Stimulated activated CD8-positive, alpha-beta memory T cell treated with anti-CD3 and anti-CD28 coated beads, Interleukin-4, amount 100 ng/mL, for 24 hours (primary cell): ENCODE results near the gene CAP2.
"Not testable (repeated sequence)": the region's sequence is repeated elsewhere in the genome, so short reads cannot be mapped to it uniquely, and the experiment has no call there.

ENCODE experiments used
- DNase-seq: peaks from one replicate; pipeline ENCODE4 v3.0.0-alpha.2; 2020; ENCODE audit warnings: low read depth

CAP2 gene

GRCh38 chr6:17396256-17396655, 2.9 kb downstream of the CAP2 start:
- no peak for DNase-seq

DNA sequence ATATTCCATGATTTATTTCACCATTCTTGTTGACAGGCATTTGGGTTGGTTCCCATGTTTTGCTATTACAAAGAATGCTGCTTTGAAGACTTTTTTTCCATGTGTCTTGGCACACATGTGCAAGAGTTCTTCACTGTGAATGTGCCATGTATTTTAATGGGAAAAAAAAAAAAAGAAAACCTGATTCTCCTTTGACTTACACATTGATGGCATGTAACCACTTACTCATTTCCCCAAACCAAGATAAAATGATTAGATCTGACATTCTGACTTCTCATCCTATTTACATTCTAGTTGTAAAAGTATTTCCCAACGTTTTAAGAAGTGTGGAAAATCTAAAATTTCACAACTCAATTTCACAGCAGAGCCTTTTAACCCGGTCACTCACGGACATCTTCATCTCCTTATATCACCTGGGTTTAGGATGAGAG, 4.4 kb downstream of the CAP2 start:
- DNase-seq: no peak

DNA sequence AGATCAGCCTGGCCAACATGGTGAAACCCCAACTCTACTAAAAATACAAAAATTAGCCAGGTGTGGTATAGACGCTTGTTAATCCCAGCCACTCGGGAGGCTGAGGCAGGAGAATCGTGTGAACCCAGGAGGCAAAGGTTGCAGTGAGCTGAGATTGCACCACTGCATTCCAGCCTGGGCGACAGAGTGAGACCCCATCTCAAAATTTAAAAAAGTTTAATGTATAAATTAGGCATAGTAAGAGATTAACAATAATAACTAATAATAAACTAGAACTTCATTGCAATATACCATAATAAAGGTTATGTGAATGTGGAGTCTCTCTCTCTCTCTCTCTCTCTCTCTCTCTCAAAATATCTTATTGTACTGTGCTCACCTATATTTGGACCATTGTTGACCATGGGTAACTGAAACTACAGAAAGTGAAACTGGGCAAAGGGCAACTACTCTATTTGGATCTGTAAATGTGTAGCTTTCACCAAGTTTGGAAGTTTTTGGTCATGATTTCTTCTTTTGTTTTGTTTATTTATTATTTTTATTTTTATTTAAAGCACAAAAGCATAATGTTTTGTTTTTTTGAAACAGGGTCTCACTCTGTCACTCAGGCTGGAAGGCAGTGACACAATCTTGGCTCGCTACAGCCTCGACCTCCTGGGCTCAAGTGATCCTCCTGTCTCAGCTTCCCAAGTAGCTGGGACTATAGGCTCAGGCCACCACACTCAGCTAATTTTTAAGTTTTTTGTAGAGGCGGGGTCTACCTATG, 12.0 kb downstream of the CAP2 start:
- not testable (repeated sequence) for DNase-seq

DNA sequence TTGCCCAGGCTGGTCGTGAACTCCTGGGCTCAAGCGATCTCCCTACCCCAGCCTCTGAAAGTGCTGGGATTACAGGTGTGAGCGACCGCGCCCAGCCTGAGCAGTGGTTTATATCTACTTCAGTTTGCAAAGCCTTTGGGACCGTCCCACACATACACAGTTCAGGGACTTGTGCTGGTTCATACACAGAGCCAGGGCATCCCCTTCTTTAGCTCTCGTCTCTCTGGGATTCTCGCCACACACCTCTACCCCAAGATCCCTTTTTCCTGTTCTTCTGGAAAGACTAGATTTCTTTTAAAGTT, 12.5 kb downstream of the CAP2 start:
- no peak for DNase-seq

DNA sequence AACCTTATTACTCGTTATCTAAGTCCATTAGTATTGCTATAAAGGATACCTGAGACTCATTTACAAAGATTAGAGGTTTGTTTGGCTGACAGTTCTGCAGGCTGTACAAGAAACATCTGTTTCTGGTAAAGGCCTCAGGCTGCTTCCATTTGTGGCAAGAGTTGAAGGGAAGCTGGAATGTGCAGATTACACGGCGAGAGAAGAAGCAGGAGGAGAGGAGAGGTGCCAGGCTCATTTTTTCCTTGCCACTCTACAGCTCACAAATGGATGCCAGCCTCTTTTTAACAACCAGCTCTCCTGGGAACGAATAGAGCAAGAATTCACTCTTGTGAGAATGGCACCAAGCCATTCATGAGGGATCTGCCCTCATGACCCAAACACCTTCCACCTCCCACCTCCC, 14.7 kb downstream of the CAP2 start:
- no peak for DNase-seq

GRCh38 chr6:17410281-17410680, 16.9 kb downstream of the CAP2 start:
- DNase-seq: no peak

GRCh38 chr6:17413313-17413750, 19.9 kb downstream of the CAP2 start:
- no peak for DNase-seq

DNA sequence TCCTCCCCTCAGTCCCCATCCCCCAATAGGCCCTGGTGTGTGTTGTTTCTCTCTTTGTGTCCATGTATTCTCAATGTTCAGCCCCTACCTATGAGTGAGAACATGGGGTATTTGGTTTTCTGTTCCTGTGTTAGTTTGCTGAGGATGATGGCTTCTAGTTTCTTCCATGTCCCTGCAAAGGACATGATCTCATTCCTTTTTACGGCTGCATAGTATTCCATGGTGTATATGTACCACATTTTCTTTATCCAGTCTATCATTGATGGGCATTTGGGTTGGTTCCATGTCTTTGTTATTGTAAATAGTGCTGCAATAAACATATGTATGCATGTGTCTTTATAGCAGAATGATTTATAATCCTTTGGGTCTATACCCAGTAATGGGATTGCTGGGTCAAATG, 21.0 kb downstream of the CAP2 start:
- DNase-seq: not testable (repeated sequence)

DNA sequence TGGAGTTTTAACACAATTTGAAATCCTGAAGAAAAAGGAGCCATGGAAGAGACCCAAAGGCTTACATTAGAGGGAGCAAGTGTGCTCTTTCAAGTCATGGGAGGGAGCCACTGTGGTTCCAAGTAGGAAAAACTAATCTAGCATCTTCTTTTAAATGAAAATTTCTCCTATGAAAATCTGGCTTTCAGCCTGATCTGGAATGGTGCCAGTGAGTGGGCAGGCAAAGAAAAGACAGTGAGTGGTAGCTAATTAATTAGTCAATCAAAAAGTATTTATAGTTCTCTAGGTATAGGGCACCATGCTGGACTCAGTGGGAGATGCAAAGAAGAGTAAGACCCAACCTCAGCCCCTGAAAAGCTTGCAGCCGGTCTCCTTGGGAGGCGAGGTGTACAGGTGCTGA, 21.9 kb downstream of the CAP2 start:
- no peak for DNase-seq

- no peak for DNase-seq
Observed at GRCh38 chr6:17416806-17417205, 23.4 kb downstream of the CAP2 start.

DNA sequence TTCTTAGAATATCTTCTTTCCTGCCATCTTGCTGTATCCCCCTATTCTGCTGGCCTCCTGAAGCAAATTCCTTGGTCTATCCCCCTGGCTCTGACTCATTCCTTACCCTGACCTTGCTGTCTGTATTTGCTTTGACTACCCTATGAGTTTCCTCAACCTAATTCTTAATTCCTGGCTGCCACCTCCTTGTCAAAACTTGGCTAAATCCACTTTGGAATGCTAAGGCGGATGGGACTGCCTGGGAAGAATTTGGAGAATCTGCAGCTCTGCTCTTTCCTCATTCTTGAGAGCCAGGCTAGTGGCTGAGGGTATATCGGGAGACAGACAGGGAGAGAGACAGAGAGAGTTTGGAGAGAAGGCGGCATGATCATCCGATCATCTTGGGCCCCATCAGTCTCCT, 24.4 kb downstream of the CAP2 start:
- no peak for DNase-seq

DNA sequence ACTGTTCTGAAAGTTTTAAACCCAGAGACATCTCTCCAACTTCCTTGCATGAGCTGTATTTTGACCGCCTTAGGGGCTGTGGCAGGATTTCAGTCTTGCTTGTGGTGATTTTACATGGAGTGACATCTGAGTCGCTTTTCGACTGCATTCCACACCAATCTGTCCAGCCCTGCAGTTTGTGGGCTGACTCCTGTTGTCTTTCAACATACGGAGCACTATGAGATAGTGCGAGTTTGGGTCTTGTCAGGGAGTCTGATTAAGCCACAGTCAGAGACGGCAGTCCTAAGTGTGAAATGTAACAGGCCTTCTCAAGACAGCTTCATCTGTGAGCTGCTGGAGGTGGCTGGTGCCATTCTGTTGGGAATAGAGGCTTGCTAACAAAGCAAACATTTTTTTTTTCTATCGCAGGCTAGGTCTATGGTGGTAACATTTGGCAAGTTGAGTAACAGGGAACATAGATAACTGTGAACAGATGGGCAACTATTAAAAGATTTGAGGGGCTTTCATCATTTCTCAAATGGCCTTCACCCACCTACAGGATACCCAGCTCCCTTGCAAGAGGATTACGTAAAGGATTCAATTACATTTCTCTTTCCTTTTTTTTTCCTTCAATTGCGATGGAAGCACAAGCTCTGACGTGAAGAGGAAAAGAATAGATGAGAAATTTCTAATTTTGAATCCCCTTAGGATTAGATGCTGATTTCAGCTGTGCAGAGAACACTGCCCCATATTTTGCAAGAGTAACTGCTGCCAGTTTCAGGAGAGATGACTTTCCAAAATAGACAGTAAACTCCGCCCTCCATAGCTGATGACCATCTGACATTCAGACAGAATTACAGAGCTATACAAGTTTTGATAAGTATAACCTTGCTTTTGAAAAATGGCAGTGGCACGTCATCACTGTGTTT, 25.1 kb downstream of the CAP2 start:
- no peak for DNase-seq

- DNase-seq: no peak
Observed at GRCh38 chr6:17419189-17419575, 25.8 kb downstream of the CAP2 start.

DNA sequence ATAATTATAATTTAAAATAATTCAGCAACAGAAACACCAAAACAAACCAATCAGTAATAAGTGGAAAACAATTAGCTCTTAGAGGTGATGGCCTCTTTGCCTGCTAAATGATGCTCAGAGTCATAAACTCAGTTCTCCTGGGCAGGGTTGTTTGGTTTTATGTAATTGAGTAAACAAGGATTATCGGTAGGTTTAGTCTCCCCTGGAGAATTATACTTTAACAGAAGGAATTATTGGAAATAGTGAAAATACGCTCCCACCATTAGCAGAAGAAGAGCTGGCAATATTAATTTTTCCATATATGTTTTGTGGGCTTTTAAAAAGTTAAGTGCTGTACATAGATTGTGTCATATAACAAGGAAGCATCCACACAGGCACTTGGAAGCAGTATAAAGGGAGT, 27.0 kb downstream of the CAP2 start:
- no peak for DNase-seq

GRCh38 chr6:17421406-17421805, 28.0 kb downstream of the CAP2 start:
- no peak for DNase-seq

GRCh38 chr6:17423026-17423425, 29.6 kb downstream of the CAP2 start:
- DNase-seq: no peak

- DNase-seq: no peak
Observed at GRCh38 chr6:17427062-17427461, 33.7 kb downstream of the CAP2 start.

DNA sequence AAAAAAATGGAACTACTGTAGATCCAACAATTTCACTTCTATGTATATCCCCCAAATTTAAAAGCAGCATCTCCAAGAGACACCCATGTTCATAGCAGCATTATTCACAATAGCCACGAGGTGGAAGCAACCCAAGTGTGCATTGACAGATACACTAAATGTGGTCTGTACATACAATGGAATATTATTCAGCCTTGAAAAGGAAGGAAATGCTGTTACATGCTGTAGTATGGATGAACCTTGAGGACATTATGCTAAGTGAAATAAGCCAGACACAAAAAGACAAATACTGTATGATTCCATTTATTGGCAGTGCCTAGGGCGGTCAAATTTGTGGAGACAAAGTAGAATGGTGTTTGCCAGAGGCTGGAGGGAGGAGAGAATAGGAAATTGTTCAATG, 34.2 kb downstream of the CAP2 start:
- DNase-seq: no peak

GRCh38 chr6:17428595-17429120, 35.3 kb downstream of the CAP2 start:
- not testable (repeated sequence) for DNase-seq

DNA sequence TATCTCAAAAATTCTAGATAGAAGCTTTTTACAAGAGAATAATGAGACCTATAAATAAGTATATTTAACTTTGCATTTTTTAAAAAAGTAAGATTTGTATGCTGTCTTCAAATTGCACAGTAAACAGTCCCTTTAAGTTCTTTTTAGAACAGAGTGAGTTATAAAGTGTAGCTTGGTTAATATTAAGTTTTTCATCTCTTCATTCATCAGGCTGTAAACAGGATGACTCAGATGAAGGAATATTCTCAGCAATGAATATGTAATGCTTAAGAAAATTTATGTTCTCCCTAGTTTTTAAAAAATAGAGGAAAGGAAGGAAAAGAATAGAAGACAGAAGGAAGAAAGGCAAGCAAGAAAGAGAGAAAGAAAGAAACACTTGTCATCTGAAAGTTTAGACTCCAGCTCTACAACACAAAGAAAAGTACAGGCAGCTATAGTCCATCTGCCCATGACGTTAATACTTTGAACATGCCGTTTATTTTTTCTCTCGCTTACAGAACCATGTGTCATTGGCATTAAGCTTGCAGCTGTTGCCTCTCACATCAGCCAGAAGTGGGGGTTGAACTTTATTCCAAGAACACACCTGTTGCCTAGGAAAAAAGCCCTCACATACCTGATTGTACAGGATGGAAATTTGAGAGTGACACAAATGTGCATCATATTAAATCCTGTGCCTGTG, 36.1 kb downstream of the CAP2 start:
- DNase-seq: no peak

GRCh38 chr6:17431581-17431980, 38.2 kb downstream of the CAP2 start:
- no peak for DNase-seq

GRCh38 chr6:17432356-17432755, 39.0 kb downstream of the CAP2 start:
- no peak for DNase-seq
